GM21528 (cell line): ENCODE data around the gene CCDC188.

Experiments used
- ATAC-seq: cut with Tn5 transposase; IDR thresholded peaks from one replicate; pipeline ENCODE4 v1.9.1; 2021; ENCODE audit warnings: mild to moderate bottlenecking, moderate library complexity; ENCODE audit not compliant: unreplicated experiment, low FRiP score

Gene CCDC188

DNA sequence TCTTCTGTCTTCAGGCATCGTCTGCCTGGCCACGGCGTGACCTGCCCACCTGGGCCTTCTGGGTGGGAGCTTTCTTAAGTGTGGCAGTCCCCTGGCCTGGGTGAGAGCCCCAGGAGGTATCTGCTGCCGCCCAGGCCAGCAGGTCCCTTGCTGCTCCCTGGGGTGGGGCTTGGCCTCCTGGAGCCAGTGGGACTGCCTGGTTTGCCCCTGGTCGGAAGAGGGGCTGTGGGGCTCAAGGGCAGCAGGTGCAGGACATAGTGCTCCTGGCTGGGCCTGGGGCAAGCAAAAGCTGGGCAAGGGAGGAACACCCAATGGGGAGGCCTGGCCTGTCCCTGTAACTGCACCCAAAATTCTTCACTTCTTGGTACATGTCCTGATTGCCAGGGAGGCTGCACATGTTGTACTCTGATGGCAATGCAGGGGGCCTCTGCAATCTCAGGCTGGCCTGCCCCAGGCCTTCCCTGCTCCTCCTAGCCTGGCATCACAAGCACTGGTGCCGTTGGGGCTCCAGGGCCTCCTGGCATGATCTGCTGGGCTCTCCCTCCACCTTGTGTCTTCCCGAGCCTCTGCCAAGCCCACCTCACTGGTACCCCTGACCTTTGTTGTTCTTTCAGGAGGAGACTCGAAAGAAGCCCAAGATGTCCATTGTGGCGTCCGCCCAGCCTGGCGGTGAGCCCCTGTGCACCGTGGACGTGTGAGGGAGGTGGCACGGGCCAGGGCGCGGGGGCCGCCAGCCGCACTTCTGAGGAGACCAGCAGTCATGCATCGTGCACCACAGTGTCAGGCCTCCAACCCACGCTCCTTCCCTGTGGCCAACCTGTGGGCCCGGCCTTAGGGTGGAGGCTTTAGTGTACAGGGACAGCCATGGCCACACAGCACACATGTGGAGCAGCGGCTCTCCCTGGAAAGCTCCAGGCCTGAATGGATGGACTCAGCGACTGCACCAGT lies 41.2 kb downstream of the CCDC188 start:
- no peak for ATAC-seq

DNA sequence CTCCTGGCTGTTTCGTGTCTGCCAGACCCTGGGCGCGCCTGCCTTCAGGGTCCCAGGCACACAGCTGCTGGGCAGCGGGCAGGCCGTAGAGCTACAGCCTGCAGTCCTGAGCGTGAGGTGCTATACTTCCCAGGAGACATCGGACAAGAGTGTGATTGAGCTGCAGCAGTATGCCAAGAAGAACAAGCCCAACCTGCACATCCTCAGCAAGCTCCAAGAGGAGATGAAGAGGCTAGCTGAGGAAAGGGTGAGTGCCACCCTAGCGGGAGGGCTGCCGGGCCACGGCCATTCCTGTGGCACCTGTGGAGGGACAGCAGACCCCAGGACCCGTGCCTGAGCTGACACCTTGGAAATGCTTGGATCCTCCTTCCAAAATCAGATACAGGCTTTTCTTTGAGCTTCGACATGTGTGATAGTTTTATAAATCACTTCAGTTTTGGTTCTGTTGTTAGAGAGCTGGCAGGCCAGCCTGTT lies 42.1 kb downstream of the CCDC188 start:
- ATAC-seq: no peak

DNA sequence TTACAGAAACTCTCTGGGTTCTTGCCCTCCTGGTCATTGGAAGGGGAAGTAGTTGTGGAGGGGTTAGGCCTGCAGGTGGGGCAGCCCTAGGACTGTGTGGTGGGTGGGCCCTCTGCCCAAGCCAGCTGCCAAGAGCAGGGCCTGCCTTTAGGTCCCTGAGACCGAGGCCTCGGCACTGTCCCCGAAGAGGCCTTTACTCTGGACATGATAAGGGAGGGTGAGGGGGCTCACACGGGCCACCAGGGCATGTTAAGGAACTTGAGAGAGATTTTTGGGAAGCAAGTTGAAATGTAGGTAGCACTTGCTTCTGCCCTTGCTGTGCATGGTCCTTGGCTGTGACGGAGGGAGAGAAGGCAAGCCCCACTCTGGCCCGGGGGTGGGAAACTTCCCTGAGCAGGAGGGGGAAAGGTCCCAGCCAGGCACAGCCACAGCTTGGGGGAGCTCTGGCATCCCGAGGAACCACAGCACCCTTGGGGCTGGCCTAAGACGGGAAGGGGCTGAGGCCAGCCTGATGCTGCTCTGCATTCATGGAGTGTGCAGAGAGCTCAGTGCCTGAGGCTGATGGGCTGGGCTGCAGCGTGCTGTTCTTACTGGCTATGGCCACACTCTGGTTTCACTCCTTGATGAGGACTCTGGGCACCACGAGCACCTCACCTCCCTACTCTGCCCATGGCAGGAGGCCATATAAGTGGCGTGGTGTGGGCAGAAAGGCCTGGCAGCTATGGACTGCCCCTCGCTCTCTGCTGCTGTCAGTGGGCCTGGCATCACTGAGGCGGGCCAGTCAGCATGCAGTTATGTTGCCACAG lies 42.7 kb downstream of the CCDC188 start:
- ATAC-seq: no peak

DNA sequence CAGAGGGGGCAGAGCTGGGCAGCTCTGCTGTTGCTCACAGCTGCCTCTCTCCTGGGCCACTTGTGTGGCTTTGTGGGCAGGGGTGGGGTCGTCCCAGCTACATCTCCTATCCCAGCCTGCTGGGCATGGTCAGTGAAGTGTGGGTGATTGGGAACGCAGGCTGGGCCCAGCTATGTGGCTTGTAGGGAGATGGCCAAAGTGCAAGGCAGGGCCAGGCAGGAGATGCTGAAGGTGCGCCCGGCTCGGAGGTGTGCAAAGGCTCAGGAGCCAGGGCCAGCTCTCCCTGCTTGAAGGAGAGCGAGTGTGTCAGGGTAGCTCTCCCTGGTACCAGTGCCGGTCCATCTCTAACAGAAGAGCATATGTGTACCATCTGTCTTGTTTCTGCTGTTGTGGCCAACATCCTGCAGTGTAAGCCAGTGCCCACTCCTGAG lies 43.4 kb downstream of the CCDC188 start:
- ATAC-seq: no peak

DNA sequence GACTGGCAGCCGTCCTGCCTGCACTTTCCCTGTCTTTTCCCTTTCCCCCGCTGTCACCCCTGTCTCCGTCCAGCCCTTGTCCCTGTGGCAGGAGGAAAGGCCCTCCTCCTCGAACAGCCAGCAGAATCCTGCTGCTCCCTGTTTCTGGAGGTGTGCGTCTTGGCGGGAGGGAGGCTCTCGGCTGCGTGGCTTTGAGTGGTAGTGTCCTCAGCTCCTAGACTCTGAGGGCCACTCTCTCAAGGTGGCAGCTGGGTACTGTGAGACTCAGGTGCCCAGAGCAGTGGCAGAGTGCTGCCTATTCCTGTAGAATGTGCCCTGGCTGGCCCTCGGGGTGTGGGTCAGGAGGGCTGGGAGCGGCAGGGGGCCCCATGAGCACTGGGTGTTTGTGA lies 44.0 kb downstream of the CCDC188 start:
- no peak for ATAC-seq

DNA sequence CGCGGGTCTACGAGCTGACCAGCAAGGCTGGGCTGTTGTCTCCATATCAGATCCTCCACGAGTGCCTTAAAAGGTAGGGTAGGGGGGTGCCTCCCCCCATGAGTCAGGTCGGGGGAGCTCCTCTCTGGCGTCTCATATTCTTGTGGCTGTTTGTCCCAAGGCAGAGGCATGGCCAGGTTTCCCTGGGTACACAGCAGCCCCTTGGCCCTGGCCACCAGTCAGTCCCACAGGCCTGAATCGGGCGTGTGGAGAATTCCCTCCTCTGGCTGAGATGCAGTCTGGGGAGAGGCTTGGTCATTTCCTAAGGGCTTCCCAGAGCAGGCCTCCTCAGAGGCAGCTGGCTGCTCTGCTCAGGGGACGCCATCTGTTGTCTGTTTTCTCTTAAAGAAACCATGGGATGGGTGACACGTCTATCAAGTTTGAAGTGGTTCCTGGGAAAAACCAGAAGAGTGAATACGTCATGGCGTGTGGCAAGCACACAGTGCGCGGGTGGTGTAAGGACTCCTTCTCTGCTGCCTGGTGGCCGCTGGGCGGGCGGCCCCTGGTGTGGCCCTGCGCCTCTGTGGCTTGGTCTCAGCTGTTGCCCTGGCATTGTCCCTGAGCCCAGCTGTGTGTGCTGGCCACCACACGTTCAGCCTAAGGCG lies 44.5 kb downstream of the CCDC188 start:
- ATAC-seq: no peak

DNA sequence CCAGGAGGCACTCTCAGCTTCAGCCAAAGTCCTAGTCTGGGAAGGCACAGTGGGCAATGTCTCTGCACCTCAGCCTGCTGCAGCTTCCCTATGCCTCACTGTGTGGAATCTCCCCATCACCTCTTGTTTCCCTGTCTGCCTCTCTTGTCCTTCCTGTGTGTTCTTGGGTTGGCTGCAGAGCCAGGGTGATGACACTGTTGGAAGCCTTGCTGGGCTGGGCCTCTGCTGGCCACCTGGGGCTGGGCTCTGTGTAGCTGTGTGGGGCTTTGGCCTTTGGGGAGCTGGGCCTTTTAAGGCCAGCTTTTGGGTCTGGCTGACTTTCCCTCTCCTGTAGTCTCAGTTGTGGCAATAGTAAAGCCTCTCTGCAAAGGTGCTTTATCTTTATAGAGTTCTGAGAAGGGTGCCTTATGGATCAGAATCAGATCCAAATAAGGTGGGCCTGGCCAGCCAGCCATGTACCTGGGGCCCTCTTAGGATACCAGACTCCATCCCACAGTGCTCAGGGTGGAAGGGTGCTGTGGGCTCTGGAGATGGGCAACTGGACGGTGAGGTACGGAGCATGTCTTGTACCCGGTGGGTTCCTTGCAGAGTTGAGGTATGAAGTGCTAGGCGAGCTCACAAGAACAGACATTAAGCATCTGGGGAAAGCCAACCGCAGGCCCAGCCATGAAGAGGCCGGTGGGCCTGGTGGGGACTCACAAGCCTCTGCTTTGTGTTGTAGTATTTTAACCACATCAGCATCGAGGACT lies 45.2 kb downstream of the CCDC188 start:
- no peak for ATAC-seq

DNA sequence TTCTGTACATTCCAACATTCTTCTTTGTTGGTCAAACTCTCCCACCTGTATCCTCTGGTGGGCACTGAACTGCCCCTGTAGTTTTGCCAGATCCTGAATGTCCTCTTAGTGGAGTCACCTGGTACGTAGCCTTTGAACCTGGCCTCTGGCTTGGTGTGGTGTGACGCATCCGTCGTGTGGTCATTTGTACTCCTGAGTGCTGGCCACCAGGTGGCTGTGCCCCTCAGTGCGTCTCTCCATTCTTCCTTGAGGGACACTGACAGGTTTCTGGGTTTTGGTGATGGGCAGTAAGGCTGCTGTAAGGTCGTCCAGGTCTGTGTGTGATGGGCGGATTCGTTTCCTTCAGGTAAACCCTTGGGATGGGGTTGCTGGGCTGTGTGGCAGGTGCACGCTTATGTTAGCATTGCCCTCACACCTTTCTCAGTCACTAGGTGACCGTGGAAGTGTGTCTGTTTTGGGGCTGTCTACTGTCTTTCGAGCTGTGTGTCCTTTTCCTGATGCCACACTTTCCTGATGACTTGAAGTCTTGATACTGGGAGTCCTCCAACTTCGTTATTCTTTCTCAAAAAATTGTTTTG lies 48.6 kb downstream of the CCDC188 start:
- ATAC-seq: no peak

DNA sequence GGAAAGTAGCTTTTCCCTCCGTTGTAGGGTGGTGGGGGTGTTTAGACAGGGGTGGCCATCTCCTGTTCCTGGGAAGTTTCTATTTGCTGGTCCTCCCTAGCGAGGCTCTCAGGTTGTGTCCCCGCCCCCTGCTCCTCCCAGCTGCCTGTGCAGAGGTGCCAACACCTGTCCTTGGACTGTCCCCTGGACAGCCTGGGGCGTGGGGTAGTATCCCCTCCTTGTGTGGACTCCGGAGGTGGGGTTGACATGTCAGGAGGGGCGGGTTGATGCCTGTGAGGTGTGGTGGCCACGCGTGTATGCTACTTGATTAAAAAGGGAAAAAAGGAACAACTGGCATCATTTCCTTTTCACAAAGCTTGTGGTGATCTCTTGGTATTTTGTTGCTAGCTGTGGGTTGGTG lies 49.2 kb downstream of the CCDC188 start:
- no peak for ATAC-seq

DNA sequence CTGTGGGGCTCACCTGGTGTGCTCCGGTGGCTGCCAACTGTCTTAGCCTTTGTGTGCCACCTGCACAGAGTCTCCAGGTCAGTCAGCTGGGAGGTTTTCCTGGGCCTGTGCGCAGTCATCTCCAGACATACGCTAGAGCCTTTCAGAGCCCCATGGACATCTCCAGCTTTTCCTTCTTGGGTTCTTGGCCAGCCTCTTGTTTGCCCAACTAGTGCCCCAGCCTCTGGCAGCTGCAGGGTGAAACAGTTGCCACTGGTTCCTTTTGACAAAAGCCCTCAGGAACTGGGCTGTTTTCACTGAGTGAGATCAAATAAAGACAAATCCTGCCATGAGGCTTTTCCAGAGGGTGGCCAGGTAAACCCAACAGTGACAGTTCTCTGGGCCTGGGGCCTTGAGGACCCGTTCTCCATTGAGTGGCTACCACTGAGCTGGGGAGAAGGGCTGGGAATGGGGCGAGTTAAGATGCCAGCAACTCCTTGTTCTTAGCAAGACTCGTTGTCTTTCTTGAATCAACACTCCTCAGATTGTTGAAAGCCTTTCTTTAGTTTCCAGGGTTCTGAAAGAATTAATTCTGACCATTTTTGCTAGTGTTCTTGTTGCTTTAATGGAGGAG lies 51.6 kb downstream of the CCDC188 start:
- ATAC-seq: no peak
